HG03159 (cell line): ENCODE data around the gene ATAD5.

Experiments used
- ATAC-seq: cut with Tn5 transposase; IDR thresholded peaks from one replicate; pipeline ENCODE4 v1.9.1; 2021; ENCODE audit warnings: mild to moderate bottlenecking, moderate library complexity; ENCODE audit not compliant: unreplicated experiment

ATAD5 gene

DNA sequence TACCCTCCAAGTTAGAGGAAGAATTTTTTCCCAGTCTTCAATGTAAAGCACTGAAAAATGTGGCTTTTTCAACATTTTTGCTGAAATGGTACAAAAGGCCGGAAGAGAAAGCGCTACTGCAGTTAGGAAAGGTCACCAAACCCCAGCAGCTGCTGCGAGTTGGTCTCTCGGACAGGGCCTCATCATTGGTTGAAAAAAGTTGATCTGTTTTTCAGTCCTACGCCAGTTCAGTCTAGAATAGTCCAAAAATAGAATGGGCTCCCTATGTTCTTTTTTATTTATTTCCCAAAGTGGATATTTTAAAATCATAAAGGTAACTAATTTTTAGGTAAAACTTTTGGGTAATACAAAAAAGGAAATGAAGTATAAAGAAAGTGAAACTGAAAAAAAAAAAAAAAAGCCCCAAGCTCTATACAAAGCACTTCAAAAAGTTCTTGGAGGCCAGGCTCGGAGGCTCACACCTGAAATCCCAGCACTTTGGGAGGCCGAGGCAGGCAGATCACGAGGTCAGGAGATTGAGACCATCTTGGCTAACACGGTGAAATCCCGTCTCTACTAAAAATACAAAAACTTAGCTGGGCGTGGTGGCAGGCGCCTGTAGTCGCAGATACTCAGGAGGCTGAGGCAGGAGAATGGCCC, 107.4 kb downstream of the ATAD5 start:
- no peak for ATAC-seq

DNA sequence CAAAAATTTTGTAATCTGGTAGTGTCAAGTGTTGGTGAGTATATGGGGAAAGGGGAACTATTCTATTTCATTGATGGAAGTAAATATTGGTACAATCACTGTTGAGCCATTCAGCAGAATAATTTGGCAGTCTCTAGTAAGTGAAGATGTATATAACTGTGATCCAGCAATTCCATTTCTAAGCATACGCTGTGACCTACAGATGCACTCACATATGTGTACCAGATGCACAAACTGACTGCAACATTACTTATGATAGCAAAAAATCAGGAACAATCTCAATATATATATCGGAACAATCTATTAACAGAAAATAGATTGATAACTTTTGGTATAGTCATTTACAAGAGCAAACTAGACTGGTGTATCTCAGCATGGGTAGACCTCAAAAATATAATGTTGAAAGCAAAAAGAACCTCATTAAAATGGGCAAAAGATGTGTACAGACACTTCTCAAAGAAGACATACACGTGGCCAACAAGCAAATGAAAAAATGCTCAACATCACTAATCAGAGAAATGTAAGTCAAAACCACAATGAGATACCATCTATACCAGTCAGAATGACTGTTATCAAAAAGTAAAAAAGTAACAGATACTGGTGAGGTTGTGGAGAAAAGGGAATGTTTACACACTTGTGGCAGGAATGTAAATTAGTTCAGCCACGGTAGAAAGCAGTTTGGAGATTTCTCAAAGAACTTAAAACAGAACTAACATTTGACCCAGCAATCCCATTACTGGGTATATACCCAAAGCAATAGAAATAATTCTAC, 110.7 kb downstream of the ATAD5 start:
- no peak for ATAC-seq
